ENCODE measurements around the gene NT5M. TPM values are rescaled to one million over a fixed set of nuclear protein-coding genes. Genes with fewer than 3 reads are reported as not detected.

The NT5M gene
- total RNA-seq, 4 donors from 2014 or later, result 0.68 to 4.2 (median 1.7) TPM; not detected in 1

GRCh38 chr17:17395885-17396284 is 92.7 kb downstream of the NT5M start:
- DNase-seq, result no peak
- Histone ChIP-seq H3K4me1 (peaks cover 0 to 8% (median 0%) of the 10 kb centered on the region in 4 donors), H3K9me3 (no peaks in the 10 kb centered on the region), H3K36me3 (no peaks in the 10 kb centered on the region), H3K27me3 (no peaks in the 10 kb centered on the region), H3K4me3 (no peak overlapping the region), H3K27ac (no peak overlapping the region)
- in situ Hi-C loops (cut with MboI; ENCODE audit: low pct_ligation_motif_present in 1 of 4, low pct_unique_long_range_greater_than_20kb in 1 of 4, low sequenced_read_pairs in 3 of 4), result no loop called here
- TF ChIP-seq POLR2AphosphoS5 (IDR thresholded peaks at IDR 0.05) (no peak), POLR2A (IDR thresholded peaks at IDR 0.05) (no peak), EP300 (IDR thresholded peaks at IDR 0.05; ENCODE audit: low read depth) (no peak)
- TF ChIP-seq, protein P1, sequence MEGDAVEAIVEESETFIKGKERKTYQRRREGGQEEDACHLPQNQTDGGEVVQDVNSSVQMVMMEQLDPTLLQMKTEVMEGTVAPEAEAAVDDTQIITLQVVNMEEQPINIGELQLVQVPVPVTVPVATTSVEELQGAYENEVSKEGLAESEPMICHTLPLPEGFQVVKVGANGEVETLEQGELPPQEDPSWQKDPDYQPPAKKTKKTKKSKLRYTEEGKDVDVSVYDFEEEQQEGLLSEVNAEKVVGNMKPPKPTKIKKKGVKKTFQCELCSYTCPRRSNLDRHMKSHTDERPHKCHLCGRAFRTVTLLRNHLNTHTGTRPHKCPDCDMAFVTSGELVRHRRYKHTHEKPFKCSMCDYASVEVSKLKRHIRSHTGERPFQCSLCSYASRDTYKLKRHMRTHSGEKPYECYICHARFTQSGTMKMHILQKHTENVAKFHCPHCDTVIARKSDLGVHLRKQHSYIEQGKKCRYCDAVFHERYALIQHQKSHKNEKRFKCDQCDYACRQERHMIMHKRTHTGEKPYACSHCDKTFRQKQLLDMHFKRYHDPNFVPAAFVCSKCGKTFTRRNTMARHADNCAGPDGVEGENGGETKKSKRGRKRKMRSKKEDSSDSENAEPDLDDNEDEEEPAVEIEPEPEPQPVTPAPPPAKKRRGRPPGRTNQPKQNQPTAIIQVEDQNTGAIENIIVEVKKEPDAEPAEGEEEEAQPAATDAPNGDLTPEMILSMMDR (IDR thresholded peaks at IDR 0.05), result no peak
- 88% methylated on average over 5 of the region's 6 CpGs; no CpG with 5 or more reads in 1 of the 2 donors for WGBS, 2 donors (ENCODE audit: low coverage in 1 of 2)
- intact Hi-C loops (cut with DNase I; ENCODE audit: low total_unique reads), result no loop called here

Other genes with a start within 250 kb of the NT5M start
- gene PLD6, start 97.0 kb upstream of the NT5M start, total RNA-seq, result 1 to 10 TPM in 2 of 4 donors, under 1 TPM in 1, not detected in 1; 0.75 to 3.2 (median 1.4) TPM
- gene FLCN, start 66.2 kb upstream of the NT5M start, total RNA-seq, result 100 to 1,000 TPM in 1 of 4 donors, 10 to 100 TPM in 3; 43.0 to 560 (median 81.1) TPM
- gene COPS3, start 22.1 kb upstream of the NT5M start, total RNA-seq, result 10 to 100 TPM; 28.9 to 78.2 (median 60.0) TPM
- 10 to 100 TPM; 15.0 to 90.0 (median 25.2) TPM for gene MED9, start 173.6 kb downstream of the NT5M start, total RNA-seq
- 10 to 100 TPM; 23.5 to 83.8 (median 61.3) TPM for gene RASD1, start 193.0 kb downstream of the NT5M start, total RNA-seq

All from transverse colon (tissue), 4 donors.